HFFc6 (cell line): Measurements from ENCODE around the gene LEO1. TPM values are rescaled to one million over a fixed set of nuclear protein-coding genes. Genes with fewer than 3 reads are reported as not detected.
A peak's percentile ranks its signal among the peaks of the same experiment; 100 is the strongest.

Experiments used
- DNase-seq: peaks from one replicate; pipeline ENCODE4 v3.0.0-alpha.2; 2018
- H3K27ac Mint-ChIP-seq: 2 replicates; pipeline ENCODE4 v1.8.0; 2020; ENCODE audit warnings: mild to moderate bottlenecking, mixed read lengths
- H3K27me3 Mint-ChIP-seq: 2 replicates; pipeline ENCODE4 v1.8.0; 2021; ENCODE audit warnings: mild to moderate bottlenecking, moderate library complexity, mixed read lengths; ENCODE audit not compliant: insufficient read depth
- H3K36me3 Mint-ChIP-seq: 2 replicates; pipeline ENCODE4 v1.8.0; 2021; ENCODE audit warnings: low read depth, mixed read lengths
- H3K4me1 Mint-ChIP-seq: 2 replicates; pipeline ENCODE4 v1.8.0; 2020; ENCODE audit warnings: low read depth, mixed read lengths
- H3K4me3 Mint-ChIP-seq: 2 replicates; pipeline ENCODE4 v1.8.0; 2020; ENCODE audit warnings: mild to moderate bottlenecking, moderate library complexity, mixed read lengths
- H3K9me3 Mint-ChIP-seq: 2 replicates; pipeline ENCODE4 v1.8.0; 2020; ENCODE audit warnings: mild to moderate bottlenecking, mixed read lengths
- CTCF ChIP-seq: fragments of 200-600 bp; sonication (generic); IDR thresholded peaks from 2 replicates; pipeline ENCODE4 v1.5.0; 2021; ENCODE audit warnings: antibody characterized with exemption, mild to moderate bottlenecking
- total RNA-seq, 6 experiments: library from RNA; stranded (reverse); fragmentation: NEBNext Ultra II Directional; extraction: Animal tissue kit (Norgen Biotek cat#: 25700); gene quantifications; 2 replicates in 1 of 6; 3 replicates in 5 of 6; pipeline ENCODE4 v1.2.3, GENCODE V29; 2021

Gene LEO1
- total RNA-seq, 6 experiments from 2014 or later, result 22.2 to 30.9 (median 27.5) TPM

GRCh38 chr15:51973775-51974174 lies 2.2 kb upstream of the LEO1 start:
- H3K9me3 Mint-ChIP-seq, result no peaks in the 10 kb centered on the region
- H3K36me3 Mint-ChIP-seq, result no peaks in the 10 kb centered on the region
- peaks cover 16% of the 10 kb centered on the region for H3K4me1 Mint-ChIP-seq
- no peak overlapping the region for H3K27ac Mint-ChIP-seq
- H3K27me3 Mint-ChIP-seq, result peaks cover 4% of the 10 kb centered on the region; the same call in 1 of the 2 replicates
- no peak for DNase-seq
- H3K4me3 Mint-ChIP-seq, result no peak overlapping the region
- TF ChIP-seq CTCF, result no peak

GRCh38 chr15:51973220-51973619 lies 1.6 kb upstream of the LEO1 start:
- Mint-ChIP-seq H3K36me3 (no peaks in the 10 kb centered on the region), H3K27me3 (peaks cover 4% of the 10 kb centered on the region; the same call in 1 of the 2 replicates), H3K4me3 (peak overlapping the region; percentile 28; the same call in 1 of the 2 replicates), H3K27ac (no peak overlapping the region), H3K9me3 (no peaks in the 10 kb centered on the region), H3K4me1 (peaks cover 16% of the 10 kb centered on the region)
- no peak for TF ChIP-seq CTCF
- DNase-seq, result no peak

GRCh38 chr15:51971032-51971374 lies 575 bp downstream of the LEO1 start:
- TF ChIP-seq CTCF, result no peak
- Mint-ChIP-seq H3K36me3 (peaks cover 17% of the 10 kb centered on the region), H3K27ac (peak overlapping the region; percentile 91), H3K4me3 (peak overlapping the region; percentile 96), H3K9me3 (peaks cover 6% of the 10 kb centered on the region; the same call in 1 of the 2 replicates), H3K27me3 (peaks cover 2% of the 10 kb centered on the region; the same call in 1 of the 2 replicates), H3K4me1 (peaks cover 22% of the 10 kb centered on the region)
- DNase-seq, result no peak

GRCh38 chr15:51970132-51970817 lies 1.3 kb downstream of the LEO1 start:
- Mint-ChIP-seq H3K9me3 (peaks cover 6% of the 10 kb centered on the region; the same call in 1 of the 2 replicates), H3K27me3 (peaks cover 2% of the 10 kb centered on the region; the same call in 1 of the 2 replicates), H3K4me1 (peaks cover 26% of the 10 kb centered on the region), H3K4me3 (peak overlapping the region; percentile 96), H3K27ac (peak overlapping the region; percentile 91), H3K36me3 (peaks cover 21% of the 10 kb centered on the region)
- DNase-seq, result no peak
- no peak for TF ChIP-seq CTCF

GRCh38 chr15:51969728-51970127 lies 1.9 kb downstream of the LEO1 start:
- H3K4me3 Mint-ChIP-seq, result peak overlapping the region; percentile 96
- H3K9me3 Mint-ChIP-seq, result peaks cover 6% of the 10 kb centered on the region; the same call in 1 of the 2 replicates

More at GRCh38 chr15:51969728-51970127, 1.9 kb downstream of the LEO1 start:
- no peak for TF ChIP-seq CTCF
- peaks cover 2% of the 10 kb centered on the region; the same call in 1 of the 2 replicates for H3K27me3 Mint-ChIP-seq
- peaks cover 26% of the 10 kb centered on the region for H3K4me1 Mint-ChIP-seq
- peaks cover 21% of the 10 kb centered on the region for H3K36me3 Mint-ChIP-seq
- peak overlapping the region; percentile 91 for H3K27ac Mint-ChIP-seq
- DNase-seq, result peak; percentile 74
